WTC11 (cell line): ENCODE measurements around the gene PSD4. TPM values are rescaled to one million over a fixed set of nuclear protein-coding genes. Genes with fewer than 3 reads are reported as not detected.

Experiments
- ATAC-seq: fragments of 200-7000 bp; cut with Tn5 transposase; 2 replicates; pipeline ENCODE4 v1.10.0; 2021; ENCODE audit warnings: mild to moderate bottlenecking, moderate library complexity
- CTCF ChIA-PET: fragments of 300-600 bp; sonication (Branson Sonifier 250); formaldehyde crosslinking; loops from one replicate; lab custom pipeline; 2021; ENCODE audit warnings: antibody characterized with exemption; lab: Charles Lee
- POLR2A ChIA-PET: fragments of 350-600 bp; sonication (Branson Sonifier 250); formaldehyde crosslinking; loops from one replicate; lab custom pipeline; 2021; ENCODE audit warnings: antibody characterized with exemption; lab: Charles Lee
- DNase-seq: peaks from one replicate; pipeline ENCODE4 v3.0.0; 2021; ENCODE audit warnings: low spot score
- H3K27ac Mint-ChIP-seq: 2 replicates; pipeline ENCODE4 v1.8.0; 2021; ENCODE audit warnings: mixed read lengths
- H3K27me3 Mint-ChIP-seq: 2 replicates; pipeline ENCODE4 v1.8.0; 2021; ENCODE audit warnings: low read depth, mild to moderate bottlenecking, moderate library complexity, mixed read lengths
- H3K36me3 Mint-ChIP-seq: 2 replicates; pipeline ENCODE4 v1.8.0; 2021; ENCODE audit warnings: mixed read lengths
- H3K4me1 Mint-ChIP-seq: 2 replicates; pipeline ENCODE4 v1.8.0; 2022; ENCODE audit warnings: mixed read lengths
- H3K4me3 Mint-ChIP-seq: 2 replicates; pipeline ENCODE4 v1.8.0; 2021; ENCODE audit warnings: mild to moderate bottlenecking, moderate library complexity, mixed read lengths
- H3K9me3 Mint-ChIP-seq: 2 replicates; pipeline ENCODE4 v1.8.0; 2021; ENCODE audit warnings: mixed read lengths
- CDX4 ChIP-seq: fragments of 250-450 bp; sonication (Bioruptor Pico); IDR thresholded peaks from 2 replicates; pipeline ENCODE4 v1.9.0; 2021; ENCODE audit warnings: moderate library complexity, mild to moderate bottlenecking, inconsistent platforms, borderline replicate concordance
- FOXK1 ChIP-seq: sonication (generic); formaldehyde crosslinking; IDR thresholded peaks from 2 replicates; pipeline ENCODE4 v1.8.0; 2022; ENCODE audit warnings: mild to moderate bottlenecking, moderate library complexity, missing genetic modification reagents
- FOXP1 ChIP-seq: sonication (generic); formaldehyde crosslinking; IDR thresholded peaks from 2 replicates; pipeline ENCODE4 v1.8.0; 2022; ENCODE audit warnings: missing genetic modification reagents, mild to moderate bottlenecking, moderate library complexity, borderline replicate concordance
- FOXP4 ChIP-seq: sonication (generic); formaldehyde crosslinking; IDR thresholded peaks from 2 replicates; pipeline ENCODE4 v1.8.0; 2022; ENCODE audit warnings: mild to moderate bottlenecking, missing genetic modification reagents
- GRHL2 ChIP-seq: fragments of 250-450 bp; sonication (Bioruptor Pico); IDR thresholded peaks from 2 replicates; pipeline ENCODE4 v1.8.0; 2022; ENCODE audit warnings: mild to moderate bottlenecking, moderate library complexity; ENCODE audit not compliant: insufficient replicate concordance, severe bottlenecking
- HMGA2 ChIP-seq: fragments of 250-450 bp; sonication (Bioruptor Pico); IDR thresholded peaks from 2 replicates; pipeline ENCODE4 v1.4.0; 2021; ENCODE audit warnings: mild to moderate bottlenecking, moderate library complexity
- IRF1 ChIP-seq: sonication (generic); formaldehyde crosslinking; IDR thresholded peaks from 2 replicates; pipeline ENCODE4 v1.8.0; 2023; ENCODE audit warnings: missing genetic modification reagents
- IRF2 ChIP-seq: sonication (generic); formaldehyde crosslinking; IDR thresholded peaks from 2 replicates; pipeline ENCODE4 v1.8.0; 2022; ENCODE audit warnings: low read depth, missing genetic modification reagents, borderline replicate concordance
- JAZF1 ChIP-seq: fragments of 250-450 bp; sonication (Bioruptor Pico); IDR thresholded peaks from 2 replicates; pipeline ENCODE4 v1.9.0; 2021; ENCODE audit warnings: moderate library complexity, mild to moderate bottlenecking, inconsistent platforms
- NFATC4 ChIP-seq: fragments of 250-450 bp; sonication (Bioruptor Pico); IDR thresholded peaks from 2 replicates; pipeline ENCODE4 v1.9.0; 2021; ENCODE audit warnings: mild to moderate bottlenecking
- USF2 ChIP-seq: sonication (generic); formaldehyde crosslinking; IDR thresholded peaks from 2 replicates; pipeline ENCODE4 v1.8.1; 2023; ENCODE audit warnings: mild to moderate bottlenecking, missing genetic modification reagents, moderate library complexity
- ZNF121 ChIP-seq: sonication (generic); formaldehyde crosslinking; IDR thresholded peaks from 2 replicates; pipeline ENCODE4 v1.8.0; 2023; ENCODE audit warnings: missing genetic modification reagents
- ZNF671 ChIP-seq: fragments of 250-450 bp; sonication (Bioruptor Pico); IDR thresholded peaks from 2 replicates; pipeline ENCODE4 v1.8.0; 2021; ENCODE audit warnings: mild to moderate bottlenecking
- ZSCAN18 ChIP-seq: fragments of 250-450 bp; sonication (Bioruptor Pico); IDR thresholded peaks from 2 replicates; pipeline ENCODE4 v2.1.2; 2022; ENCODE audit warnings: mild to moderate bottlenecking, moderate library complexity
- total RNA-seq: library from RNA; stranded (reverse); gene quantifications from 3 replicates; pipeline ENCODE4 v1.2.3, GENCODE V29; 2021

PSD4 gene
- total RNA-seq, 1 experiment from 2014 or later: 1.5 TPM

GRCh38 chr2:113175736-113176695 lies 2.2 kb downstream of the PSD4 start (continued):
- no peak for TF ChIP-seq GRHL2 (CRISPR knock-in tag)
- TF ChIP-seq ZNF121: no peak
- no peak for TF ChIP-seq JAZF1 (CRISPR knock-in tag)

- H3K4me3 Mint-ChIP-seq: no peak overlapping the region
- no peak for DNase-seq
- no peak overlapping the region for H3K27ac Mint-ChIP-seq
- no peaks in the 10 kb centered on the region; the same call in 1 of the 2 replicates for H3K27me3 Mint-ChIP-seq
- ChIA-PET CTCF (interaction anchor here (1.1 to 5.3 kb wide), 2 partner anchors 22 to 39 kb away, joined by 3 to 42 read pairs; no protein-coding TSS in a partner anchor), POLR2A (no interaction called here)
- TF ChIP-seq USF2 (CRISPR knock-in tag): no peak
- no peak for TF ChIP-seq FOXP4
- TF ChIP-seq ZSCAN18: no peak
- TF ChIP-seq IRF2: no peak
- no peak for TF ChIP-seq FOXK1 (CRISPR knock-in tag)
- no peak for TF ChIP-seq HMGA2 (CRISPR knock-in tag)
- no peak for TF ChIP-seq ZNF671 (CRISPR knock-in tag)
- no peak for TF ChIP-seq NFATC4
- TF ChIP-seq IRF1 (CRISPR knock-in tag): no peak
- no peaks in the 10 kb centered on the region for H3K9me3 Mint-ChIP-seq
- H3K4me1 Mint-ChIP-seq: peaks cover 28% of the 10 kb centered on the region
- H3K36me3 Mint-ChIP-seq: no peaks in the 10 kb centered on the region
- ATAC-seq: no peak
These were observed 3.1 kb downstream of the PSD4 start for GRCh38 chr2:113176696-113177355.

- Mint-ChIP-seq H3K4me1 (peaks cover 26% of the 10 kb centered on the region), H3K4me3 (no peak overlapping the region), H3K27me3 (no peaks in the 10 kb centered on the region; the same call in 1 of the 2 replicates), H3K9me3 (no peaks in the 10 kb centered on the region), H3K27ac (no peak overlapping the region), H3K36me3 (no peaks in the 10 kb centered on the region)
- no peak for TF ChIP-seq FOXP1 (CRISPR knock-in tag)
- TF ChIP-seq CDX4 (CRISPR knock-in tag): no peak
- DNase-seq: no peak
- ChIA-PET CTCF (interaction anchor here (5.3 kb wide), 1 partner anchor 41 kb away, joined by 42 read pairs; no protein-coding TSS in a partner anchor), POLR2A (no interaction called here)
- ATAC-seq: no peak
These were observed 4.4 kb downstream of the PSD4 start for GRCh38 chr2:113178069-113178746.
